ENCODE results near the gene OR4M2. TPM values are rescaled to one million over a fixed set of nuclear protein-coding genes. Genes with fewer than 3 reads are reported as not detected.
"Not testable (repeated sequence)": the region's sequence is repeated elsewhere in the genome, so short reads cannot be mapped to it uniquely, and the experiment has no call there.

Gene OR4M2, protein sequence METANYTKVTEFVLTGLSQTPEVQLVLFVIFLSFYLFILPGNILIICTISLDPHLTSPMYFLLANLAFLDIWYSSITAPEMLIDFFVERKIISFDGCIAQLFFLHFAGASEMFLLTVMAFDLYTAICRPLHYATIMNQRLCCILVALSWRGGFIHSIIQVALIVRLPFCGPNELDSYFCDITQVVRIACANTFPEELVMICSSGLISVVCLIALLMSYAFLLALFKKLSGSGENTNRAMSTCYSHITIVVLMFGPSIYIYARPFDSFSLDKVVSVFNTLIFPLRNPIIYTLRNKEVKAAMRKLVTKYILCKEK
- not detected for total RNA-seq

DNA sequence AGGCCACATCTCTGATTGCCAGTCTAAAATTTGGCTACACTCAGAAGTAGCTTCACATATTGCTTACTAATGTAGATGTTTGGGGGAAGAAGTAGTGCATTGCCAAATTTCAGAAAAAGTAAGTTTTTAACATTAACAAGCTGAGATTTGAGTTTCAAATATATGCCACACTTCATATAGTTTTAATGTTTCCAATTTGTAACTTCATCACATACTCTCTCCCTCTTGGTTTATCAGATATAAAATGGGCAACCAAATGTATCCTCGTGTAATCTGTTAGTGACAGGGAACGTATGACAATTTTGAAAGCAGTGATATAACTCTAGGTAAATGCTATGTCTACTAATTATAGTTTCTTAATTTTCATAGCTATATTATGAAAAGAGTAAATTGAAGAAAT, at the start of gene OR4M2:
TSS of gene OR4M2 (plus strand) at position 301 of the 400 bp plus-strand sequence. CDS start at position 399, 98 bp downstream.
- no CpG with 5 or more reads among the region's 2 CpGs for WGBS
- H3K4me3 ChIP-seq; H3K9me3 ChIP-seq; DNase-seq (ENCODE audit: low spot score in 2 of 2); H3K27ac ChIP-seq; H3K27me3 ChIP-seq; H3K4me1 ChIP-seq; H3K36me3 ChIP-seq: not testable (repeated sequence)

DNA sequence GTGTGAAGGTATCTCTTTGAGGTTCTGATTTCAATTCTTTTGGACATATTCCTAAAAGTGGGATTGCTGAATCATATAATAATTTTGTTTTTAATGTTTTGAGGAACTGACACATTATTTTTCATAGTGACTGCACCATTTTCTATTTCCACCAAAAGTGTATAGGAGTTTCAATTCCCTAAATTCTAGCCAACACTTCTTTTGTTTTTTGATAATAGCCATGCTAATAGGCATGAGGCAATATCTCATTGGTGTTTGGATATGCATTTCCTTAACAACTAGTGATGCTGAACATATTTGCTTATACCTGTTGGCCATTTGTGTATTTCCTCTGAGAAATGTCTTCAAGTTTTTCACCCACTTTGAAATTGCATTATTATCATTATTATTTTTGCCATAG, 11.1 kb upstream of the OR4M2 start:
- H3K9me3 ChIP-seq; H3K36me3 ChIP-seq; H3K27ac ChIP-seq; DNase-seq (ENCODE audit: low spot score in 2 of 2); H3K27me3 ChIP-seq; H3K4me1 ChIP-seq; H3K4me3 ChIP-seq: not testable (repeated sequence)

DNA sequence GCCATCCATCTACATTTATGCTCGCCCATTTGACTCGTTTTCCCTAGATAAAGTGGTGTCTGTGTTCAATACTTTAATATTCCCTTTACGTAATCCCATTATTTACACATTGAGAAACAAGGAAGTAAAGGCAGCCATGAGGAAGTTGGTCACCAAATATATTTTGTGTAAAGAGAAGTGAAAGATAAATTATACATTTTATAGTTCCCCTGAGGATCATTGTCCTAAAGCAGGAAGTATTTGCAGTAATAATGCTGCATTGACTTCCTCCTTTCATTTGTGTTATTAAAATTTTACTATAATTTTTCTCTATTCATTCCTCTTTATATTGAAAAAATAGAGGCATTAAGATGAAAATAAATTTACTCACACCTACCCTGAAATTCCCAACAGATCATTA, 1.1 kb downstream of the OR4M2 start:
- H3K4me1 ChIP-seq; H3K4me3 ChIP-seq; DNase-seq (ENCODE audit: low spot score in 2 of 2); H3K27me3 ChIP-seq; H3K9me3 ChIP-seq; H3K27ac ChIP-seq; H3K36me3 ChIP-seq: not testable (repeated sequence)
- no CpG with 5 or more reads among the region's 3 CpGs for WGBS

DNA sequence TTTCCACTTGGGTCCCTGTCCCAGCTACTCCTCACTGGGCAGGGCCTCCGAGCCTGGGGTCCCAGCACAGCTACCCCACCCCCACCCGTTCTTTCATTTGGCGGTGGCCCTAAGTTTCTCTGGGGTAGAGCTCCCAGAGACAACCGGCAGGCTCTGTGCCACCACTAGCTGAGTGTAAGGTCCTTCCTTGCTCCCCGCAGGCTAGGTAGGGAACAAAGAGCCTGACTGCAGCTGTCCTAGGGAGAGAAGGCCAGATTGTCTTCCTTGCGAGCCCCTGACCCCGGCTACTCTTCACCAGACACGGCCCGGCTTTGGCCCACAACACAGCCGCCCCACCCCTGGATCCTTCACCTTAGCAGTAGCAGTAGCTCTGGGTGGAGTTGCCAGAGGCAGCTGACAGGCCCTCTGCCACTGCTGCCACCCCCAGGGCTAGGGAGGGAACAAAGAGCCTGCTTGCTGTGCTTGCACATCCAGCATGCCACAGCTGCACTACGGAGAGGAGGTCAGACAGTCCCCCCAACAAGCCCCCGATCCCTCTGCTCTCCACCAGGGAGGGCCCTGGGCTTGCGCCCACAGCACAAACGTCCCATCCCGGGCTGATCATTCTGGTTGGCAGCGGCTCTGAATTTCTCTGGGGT, 18.4 kb downstream of the OR4M2 start:
- not testable (repeated sequence) for H3K27me3 ChIP-seq; H3K36me3 ChIP-seq; H3K27ac ChIP-seq; H3K9me3 ChIP-seq; H3K4me3 ChIP-seq; DNase-seq (ENCODE audit: low spot score in 2 of 2); H3K4me1 ChIP-seq
- no CpG with 5 or more reads among the region's 16 CpGs for WGBS

DNA sequence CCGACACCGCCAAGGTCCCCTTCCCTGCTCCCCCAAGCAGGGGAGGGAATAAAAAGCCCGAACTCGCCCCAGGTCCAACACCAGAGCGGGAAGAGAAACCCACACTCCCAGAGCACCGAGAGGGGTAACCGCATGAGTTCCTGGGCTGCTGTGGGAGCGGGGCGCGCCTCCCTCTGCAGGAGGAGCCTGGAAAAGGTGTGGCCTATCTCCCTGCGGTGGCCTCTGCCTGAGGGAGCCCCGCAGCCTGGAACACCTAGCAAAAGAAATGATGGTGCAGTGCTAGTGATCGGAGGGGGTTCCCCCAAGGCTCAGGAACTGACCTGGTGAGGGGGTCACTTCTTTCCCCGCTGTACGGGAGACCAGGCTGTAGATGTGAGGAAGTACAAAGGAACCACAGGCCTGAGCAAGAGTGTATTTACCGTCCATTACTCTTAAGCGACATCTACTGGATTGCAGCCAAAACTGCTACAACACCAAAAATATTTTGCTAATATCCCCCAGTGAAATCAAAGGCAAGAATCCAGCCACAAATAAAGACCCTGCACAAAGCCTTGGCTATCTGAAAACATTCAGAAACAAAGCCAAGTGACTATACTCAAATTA, 19.1 kb downstream of the OR4M2 start:
- H3K27ac ChIP-seq; H3K36me3 ChIP-seq; H3K9me3 ChIP-seq; H3K4me3 ChIP-seq; DNase-seq (ENCODE audit: low spot score in 2 of 2); H3K27me3 ChIP-seq; H3K4me1 ChIP-seq: not testable (repeated sequence)
- no CpG with 5 or more reads among the region's 17 CpGs for WGBS

DNA sequence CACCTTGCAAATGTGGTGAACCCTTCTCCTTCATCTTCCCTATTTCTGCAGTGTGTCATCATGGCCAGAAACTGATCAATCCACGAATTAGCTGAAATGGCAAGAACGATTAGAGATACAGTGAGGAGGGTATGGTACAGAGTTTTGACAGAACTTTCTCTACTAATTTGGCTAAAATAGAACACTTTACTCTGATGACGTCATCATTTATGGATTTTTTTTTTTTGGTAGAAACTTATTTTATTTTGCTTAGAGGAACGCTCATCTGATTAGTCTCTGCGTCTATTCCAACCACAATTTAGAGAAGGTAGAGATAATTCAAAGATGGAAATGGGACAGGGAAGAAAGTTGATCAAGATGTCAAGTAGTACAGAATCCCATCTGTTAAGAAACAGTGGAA, 41.7 kb downstream of the OR4M2 start:
- not testable (repeated sequence) for H3K4me1 ChIP-seq; H3K4me3 ChIP-seq; H3K9me3 ChIP-seq; H3K27me3 ChIP-seq; DNase-seq (ENCODE audit: low spot score in 2 of 2); H3K36me3 ChIP-seq; H3K27ac ChIP-seq
- WGBS, result 45% methylated on average over 5 of the region's 5 CpGs

Other genes with a start within 250 kb of the OR4M2 start
- not detected for gene POTEB, start 202.8 kb upstream of the OR4M2 start, total RNA-seq

All from suprapubic skin (tissue), 4 donors.